ENCODE results near the gene ZNF253. TPM values are rescaled to one million over a fixed set of nuclear protein-coding genes. Genes with fewer than 3 reads are reported as not detected.

ZNF253 gene
- total and polyA plus RNA-seq, 2 experiments from 2014 or later: 2.1 to 3.2 TPM

- Histone ChIP-seq H3K9ac (no peak overlapping the region), H3F3A (ENCODE audit: insufficient read depth) (no peaks in the 10 kb centered on the region), H4K20me1 (ENCODE audit: insufficient read depth) (no peaks in the 10 kb centered on the region), H3K36me3 (ENCODE audit: low read depth) (peaks cover 15% of the 10 kb centered on the region), H3K9me3 (ENCODE audit: low read depth) (peaks cover 18% of the 10 kb centered on the region), H3K79me2 (ENCODE audit: insufficient read depth) (no peaks in the 10 kb centered on the region), H3K4me3 (no peak overlapping the region), H3K9me2 (ENCODE audit: insufficient read depth) (no peaks in the 10 kb centered on the region), H2AFZ (no peak overlapping the region), H3K27ac (no peak overlapping the region), H3K27me3 (replicated peaks; ENCODE audit: insufficient read depth) (no peaks in the 10 kb centered on the region), H3K4me1 (ENCODE audit: insufficient read depth) (no peaks in the 10 kb centered on the region), H3K4me2 (ENCODE audit: unreplicated experiment) (no peak overlapping the region)
- no peak for DNase-seq
- in situ Hi-C loops (cut with MboI): loop anchor here (25.0 kb wide), 1 partner anchor 401 kb away; the partner anchor contains the start of genes CILP2 and YJEFN3
- WGBS, 2 experiments (ENCODE audit: low coverage in 1 of 2, low lambda C conversion rate in 2 of 2, missing lambda C conversion rate in 2 of 2): 47 to 49% methylated on average over 2 of the region's 2 CpGs
- TF ChIP-seq EZH2phosphoT487 (IDR thresholded peaks at IDR 0.05; ENCODE audit: insufficient read depth, low read depth): no peak
- no peak for TF ChIP-seq EZH2 (IDR thresholded peaks at IDR 0.05; ENCODE audit: insufficient read depth, poor library complexity, severe bottlenecking)
These were observed 72.8 kb downstream of the ZNF253 start for GRCh38 chr19:19938449-19938848.

GRCh38 chr19:19943848-19944582 lies 78.3 kb downstream of the ZNF253 start:
- in situ Hi-C loops (cut with MboI): loop anchor here (25.0 kb wide), 1 partner anchor 407 kb away; the partner anchor contains the start of genes CILP2 and YJEFN3
- Histone ChIP-seq H2AFZ (no peak overlapping the region), H3K27ac (no peak overlapping the region), H4K20me1 (ENCODE audit: insufficient read depth) (no peaks in the 10 kb centered on the region), H3K4me1 (ENCODE audit: insufficient read depth) (no peaks in the 10 kb centered on the region), H3K9me3 (ENCODE audit: low read depth) (no peaks in the 10 kb centered on the region), H3K36me3 (ENCODE audit: low read depth) (no peaks in the 10 kb centered on the region), H3K9me2 (ENCODE audit: insufficient read depth) (no peaks in the 10 kb centered on the region), H3K4me3 (no peak overlapping the region), H3K4me2 (ENCODE audit: unreplicated experiment) (no peak overlapping the region), H3K9ac (no peak overlapping the region), H3F3A (ENCODE audit: insufficient read depth) (no peaks in the 10 kb centered on the region), H3K79me2 (ENCODE audit: insufficient read depth) (no peaks in the 10 kb centered on the region), H3K27me3 (replicated peaks; ENCODE audit: insufficient read depth) (no peaks in the 10 kb centered on the region)
- DNase-seq: no peak
- WGBS, 2 experiments (ENCODE audit: low coverage in 1 of 2, low lambda C conversion rate in 2 of 2, missing lambda C conversion rate in 2 of 2): 31 to 47% methylated on average over 8 of the region's 8 CpGs
- TF ChIP-seq EZH2phosphoT487 (IDR thresholded peaks at IDR 0.05; ENCODE audit: insufficient read depth, low read depth) (no peak), EZH2 (IDR thresholded peaks at IDR 0.05; ENCODE audit: insufficient read depth, poor library complexity, severe bottlenecking) (no peak)

Other genes starting within 250 kb of the ZNF253 start
- gene PBX4, start 247.2 kb upstream of the ZNF253 start, total RNA-seq (2014; rRNA removed; shearing (Covaris generic)): 0.32 TPM in 1 of 2 replicates, not detected in the other
- gene PBX4, start 247.2 kb upstream of the ZNF253 start, polyA plus RNA-seq (2016; fragmentation: Nextera tagmentation; extraction: Ambion mirVana): 0.63 and 0.71 TPM in 2 replicates
- gene LPAR2, start 237.7 kb upstream of the ZNF253 start, total RNA-seq (2014; rRNA removed; shearing (Covaris generic)): 0.13 and 1.8 TPM in 2 replicates
- 0.72 and 1.3 TPM in 2 replicates for gene LPAR2, start 237.7 kb upstream of the ZNF253 start, polyA plus RNA-seq (2016; fragmentation: Nextera tagmentation; extraction: Ambion mirVana)
- gene GMIP, start 222.2 kb upstream of the ZNF253 start, total RNA-seq (2014; rRNA removed; shearing (Covaris generic)): 2.9 and 5.0 TPM in 2 replicates
- 3.0 and 3.1 TPM in 2 replicates for gene GMIP, start 222.2 kb upstream of the ZNF253 start, polyA plus RNA-seq (2016; fragmentation: Nextera tagmentation; extraction: Ambion mirVana)
- 86.6 and 101 TPM in 2 replicates for gene ATP13A1, start 202.2 kb upstream of the ZNF253 start, total RNA-seq (2014; rRNA removed; shearing (Covaris generic))
- 42.3 TPM in 2 replicates for gene ATP13A1, start 202.2 kb upstream of the ZNF253 start, polyA plus RNA-seq (2016; fragmentation: Nextera tagmentation; extraction: Ambion mirVana)
- 3.7 and 11.4 TPM in 2 replicates for gene ZNF101, start 197.0 kb upstream of the ZNF253 start, total RNA-seq (2014; rRNA removed; shearing (Covaris generic))
- gene ZNF101, start 197.0 kb upstream of the ZNF253 start, polyA plus RNA-seq (2016; fragmentation: Nextera tagmentation; extraction: Ambion mirVana): 3.7 and 4.5 TPM in 2 replicates
- 2.9 and 3.8 TPM in 2 replicates for gene ZNF14, start 132.8 kb upstream of the ZNF253 start, total RNA-seq (2014; rRNA removed; shearing (Covaris generic))
- 3.2 and 3.3 TPM in 2 replicates for gene ZNF14, start 132.8 kb upstream of the ZNF253 start, polyA plus RNA-seq (2016; fragmentation: Nextera tagmentation; extraction: Ambion mirVana)
- 11.8 and 20.0 TPM in 2 replicates for gene ZNF506, start 44.1 kb upstream of the ZNF253 start, total RNA-seq (2014; rRNA removed; shearing (Covaris generic))
- gene ZNF506, start 44.1 kb upstream of the ZNF253 start, polyA plus RNA-seq (2016; fragmentation: Nextera tagmentation; extraction: Ambion mirVana): 13.2 and 13.3 TPM in 2 replicates
- gene ZNF93, start 35.1 kb downstream of the ZNF253 start, total RNA-seq (2014; rRNA removed; shearing (Covaris generic)): 5.0 and 7.0 TPM in 2 replicates
- 3.8 and 4.5 TPM in 2 replicates for gene ZNF93, start 35.1 kb downstream of the ZNF253 start, polyA plus RNA-seq (2016; fragmentation: Nextera tagmentation; extraction: Ambion mirVana)
- gene ZNF682, start 173.6 kb downstream of the ZNF253 start, total RNA-seq (2014; rRNA removed; shearing (Covaris generic)): 2.4 and 3.0 TPM in 2 replicates
- 3.8 and 4.9 TPM in 2 replicates for gene ZNF682, start 173.6 kb downstream of the ZNF253 start, polyA plus RNA-seq (2016; fragmentation: Nextera tagmentation; extraction: Ambion mirVana)
- 1.8 and 3.0 TPM in 2 replicates for gene ZNF90, start 212.1 kb downstream of the ZNF253 start, total RNA-seq (2014; rRNA removed; shearing (Covaris generic))
- gene ZNF90, start 212.1 kb downstream of the ZNF253 start, polyA plus RNA-seq (2016; fragmentation: Nextera tagmentation; extraction: Ambion mirVana): 0.96 and 1.6 TPM in 2 replicates